ENCODE results near the gene IL36RN. TPM values are rescaled to one million over a fixed set of nuclear protein-coding genes. Genes with fewer than 3 reads are reported as not detected.

IL36RN gene
- total RNA-seq, 4 donors from 2014 or later, result not detected

DNA sequence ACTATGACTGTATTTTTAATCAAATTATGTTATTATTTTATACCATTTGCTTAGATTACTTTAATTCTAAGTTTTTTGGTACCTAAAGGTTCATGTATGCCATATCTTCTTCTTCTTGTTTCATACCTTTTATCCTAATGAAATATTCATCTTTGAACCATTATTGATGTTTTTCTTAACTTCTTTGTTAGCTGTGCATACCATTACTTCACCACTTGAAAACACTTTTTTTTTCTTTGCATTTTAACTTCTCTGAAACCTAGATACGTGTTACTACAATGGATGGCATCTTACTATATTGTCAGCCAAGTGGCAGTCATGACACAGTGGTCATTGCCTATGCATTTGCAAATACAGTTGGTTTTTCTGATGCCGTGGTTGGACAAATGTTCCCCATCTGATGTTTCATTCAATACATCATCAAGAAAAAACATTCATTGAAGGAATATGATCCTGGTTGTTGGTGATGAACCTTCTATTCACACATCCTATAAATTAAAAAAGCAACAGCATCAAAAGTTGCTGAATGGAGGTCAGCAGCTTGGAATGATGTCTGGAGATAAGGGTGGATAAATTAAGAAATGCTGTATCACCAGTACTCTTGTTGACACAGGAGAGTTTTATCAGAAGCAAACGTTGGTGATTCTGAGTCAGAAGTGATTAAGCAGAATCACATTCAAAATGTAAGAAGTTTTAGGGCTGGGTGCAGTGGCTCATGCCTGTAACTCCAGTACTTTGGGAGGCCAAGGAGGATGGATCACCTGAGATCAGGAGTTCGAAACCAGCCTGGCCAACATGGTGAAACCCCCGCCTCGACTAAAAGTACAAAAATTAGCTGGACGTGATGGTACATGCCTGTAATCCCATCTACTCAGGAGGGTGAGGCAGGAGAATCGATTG lies 46.3 kb upstream of the IL36RN start:
- H3K27ac ChIP-seq, result no peak overlapping the region
- no peaks in the 10 kb centered on the region for H3K4me1 ChIP-seq
- H3K36me3 ChIP-seq, result no peaks in the 10 kb centered on the region
- no peaks in the 10 kb centered on the region for H3K27me3 ChIP-seq
- DNase-seq, result no peak
- H3K9me3 ChIP-seq, result no peaks in the 10 kb centered on the region
- intact Hi-C loops (cut with DNase I; ENCODE audit: low total_unique reads), result no loop called here
- TF ChIP-seq POLR2A (IDR thresholded peaks at IDR 0.05), result no peak
- TF ChIP-seq, protein P1, sequence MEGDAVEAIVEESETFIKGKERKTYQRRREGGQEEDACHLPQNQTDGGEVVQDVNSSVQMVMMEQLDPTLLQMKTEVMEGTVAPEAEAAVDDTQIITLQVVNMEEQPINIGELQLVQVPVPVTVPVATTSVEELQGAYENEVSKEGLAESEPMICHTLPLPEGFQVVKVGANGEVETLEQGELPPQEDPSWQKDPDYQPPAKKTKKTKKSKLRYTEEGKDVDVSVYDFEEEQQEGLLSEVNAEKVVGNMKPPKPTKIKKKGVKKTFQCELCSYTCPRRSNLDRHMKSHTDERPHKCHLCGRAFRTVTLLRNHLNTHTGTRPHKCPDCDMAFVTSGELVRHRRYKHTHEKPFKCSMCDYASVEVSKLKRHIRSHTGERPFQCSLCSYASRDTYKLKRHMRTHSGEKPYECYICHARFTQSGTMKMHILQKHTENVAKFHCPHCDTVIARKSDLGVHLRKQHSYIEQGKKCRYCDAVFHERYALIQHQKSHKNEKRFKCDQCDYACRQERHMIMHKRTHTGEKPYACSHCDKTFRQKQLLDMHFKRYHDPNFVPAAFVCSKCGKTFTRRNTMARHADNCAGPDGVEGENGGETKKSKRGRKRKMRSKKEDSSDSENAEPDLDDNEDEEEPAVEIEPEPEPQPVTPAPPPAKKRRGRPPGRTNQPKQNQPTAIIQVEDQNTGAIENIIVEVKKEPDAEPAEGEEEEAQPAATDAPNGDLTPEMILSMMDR (IDR thresholded peaks at IDR 0.05 in 4 of 5, conservative IDR thresholded peaks at IDR 0.05 in 1 of 5), result no peak
- in situ Hi-C loops (cut with MboI; ENCODE audit: low sequenced_read_pairs in 4 of 4), result no loop called here
- no peak for ATAC-seq
- no peak overlapping the region for H3K4me3 ChIP-seq

DNA sequence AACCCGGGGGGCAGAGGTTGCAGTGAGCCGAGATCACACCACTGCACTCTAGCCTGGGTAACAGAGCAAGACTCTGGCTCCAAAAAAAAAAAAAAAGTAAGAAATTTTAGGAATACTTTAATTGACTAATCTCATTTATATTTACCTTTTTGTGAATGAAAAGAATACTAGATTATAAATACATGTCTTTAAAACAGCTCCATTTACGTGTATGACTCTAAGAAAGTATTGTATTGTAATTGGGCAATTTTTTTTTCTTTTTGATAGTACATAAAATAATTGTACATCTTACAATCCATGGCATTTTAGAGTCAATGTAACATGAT lies 45.7 kb upstream of the IL36RN start:
- ATAC-seq, result no peak
- DNase-seq, result no peak
- Histone ChIP-seq H3K9me3 (no peaks in the 10 kb centered on the region), H3K27me3 (no peaks in the 10 kb centered on the region), H3K36me3 (no peaks in the 10 kb centered on the region), H3K27ac (no peak overlapping the region), H3K4me3 (no peak overlapping the region), H3K4me1 (no peaks in the 10 kb centered on the region)
- in situ Hi-C loops (cut with MboI; ENCODE audit: low sequenced_read_pairs in 4 of 4) (no loop called here), intact Hi-C loops (cut with DNase I; ENCODE audit: low total_unique reads) (no loop called here)
- TF ChIP-seq POLR2A (IDR thresholded peaks at IDR 0.05), result no peak

DNA sequence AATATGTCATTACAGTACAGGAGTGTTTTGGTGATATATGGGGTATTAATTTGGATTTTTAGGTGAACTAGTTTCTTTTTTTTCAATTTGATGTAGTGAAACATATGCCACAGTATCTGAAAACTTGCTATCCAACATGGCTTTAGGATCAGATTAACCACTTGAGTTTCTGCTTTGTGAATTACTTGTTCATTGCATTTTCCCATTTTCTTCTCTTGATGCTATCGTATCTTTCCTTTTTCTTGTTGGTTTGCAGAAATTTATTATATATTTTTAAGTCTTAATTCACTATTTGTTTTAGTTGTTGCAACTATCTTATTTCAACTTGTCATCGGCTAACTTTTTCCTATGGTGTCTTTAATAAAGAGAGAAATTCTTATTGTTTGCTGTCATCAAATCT lies 44.9 kb upstream of the IL36RN start:
- no peaks in the 10 kb centered on the region for H3K27me3 ChIP-seq
- no peaks in the 10 kb centered on the region for H3K4me1 ChIP-seq
- no peak overlapping the region for H3K4me3 ChIP-seq
- no peak for ATAC-seq
- in situ Hi-C loops (cut with MboI; ENCODE audit: low sequenced_read_pairs in 4 of 4), result no loop called here
- no peaks in the 10 kb centered on the region for H3K36me3 ChIP-seq
- TF ChIP-seq POLR2A (IDR thresholded peaks at IDR 0.05), result no peak
- TF ChIP-seq, protein P1 (IDR thresholded peaks at IDR 0.05 in 4 of 5, conservative IDR thresholded peaks at IDR 0.05 in 1 of 5), result no peak
- no peak overlapping the region for H3K27ac ChIP-seq
- no peak for DNase-seq
- intact Hi-C loops (cut with DNase I; ENCODE audit: low total_unique reads), result no loop called here
- H3K9me3 ChIP-seq, result no peaks in the 10 kb centered on the region

DNA sequence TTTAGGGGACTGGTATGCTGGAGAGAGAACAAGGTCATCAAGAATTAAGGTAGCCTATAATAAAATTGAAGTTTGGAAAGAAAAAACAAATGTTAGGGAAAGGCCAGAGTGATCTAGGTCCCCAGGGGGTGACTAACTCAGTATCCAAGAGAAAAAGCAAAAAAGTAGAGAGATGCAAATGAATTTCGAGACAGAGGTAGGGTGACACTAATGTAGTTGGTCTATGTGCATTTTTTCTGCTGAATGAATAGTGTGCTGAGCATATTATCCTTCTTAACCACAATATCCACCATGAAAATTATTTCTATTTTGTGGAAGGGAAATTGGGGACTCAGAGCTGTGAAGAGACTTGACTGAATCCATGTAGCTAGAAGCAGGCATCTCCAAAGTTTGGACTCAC lies 44.0 kb upstream of the IL36RN start:
- Histone ChIP-seq H3K4me3 (no peak overlapping the region), H3K27ac (no peak overlapping the region), H3K27me3 (no peaks in the 10 kb centered on the region), H3K36me3 (no peaks in the 10 kb centered on the region), H3K4me1 (no peaks in the 10 kb centered on the region), H3K9me3 (no peaks in the 10 kb centered on the region)
- in situ Hi-C loops (cut with MboI; ENCODE audit: low sequenced_read_pairs in 4 of 4) (no loop called here), intact Hi-C loops (cut with DNase I; ENCODE audit: low total_unique reads) (no loop called here)
- DNase-seq, result no peak
- ATAC-seq, result no peak
- TF ChIP-seq POLR2A (IDR thresholded peaks at IDR 0.05), result no peak
- TF ChIP-seq, protein P1 (IDR thresholded peaks at IDR 0.05 in 4 of 5, conservative IDR thresholded peaks at IDR 0.05 in 1 of 5), result no peak

DNA sequence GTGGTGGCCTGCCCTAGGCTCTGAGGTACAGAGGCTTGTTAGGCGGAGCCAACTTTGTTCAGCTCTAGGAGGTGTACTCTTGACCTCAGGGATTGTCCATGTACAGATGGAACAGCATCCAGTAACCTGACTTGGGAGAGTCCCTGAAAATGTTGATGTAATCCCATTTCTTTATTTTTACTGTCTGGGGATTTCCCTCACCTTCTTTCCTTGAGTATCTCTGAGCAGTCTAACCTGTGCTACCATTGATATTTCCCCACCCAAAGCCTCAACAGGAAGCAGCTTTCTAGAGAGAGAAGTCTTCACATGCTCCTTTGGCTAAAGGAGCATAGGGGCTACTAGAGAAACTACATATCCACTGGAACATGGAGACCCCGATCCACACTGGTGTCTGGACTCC lies 43.3 kb upstream of the IL36RN start:
- TF ChIP-seq, protein P1 (IDR thresholded peaks at IDR 0.05 in 4 of 5, conservative IDR thresholded peaks at IDR 0.05 in 1 of 5), result no peak
- no peak for TF ChIP-seq POLR2A (IDR thresholded peaks at IDR 0.05)
- Histone ChIP-seq H3K27ac (no peak overlapping the region), H3K27me3 (no peaks in the 10 kb centered on the region), H3K4me1 (no peaks in the 10 kb centered on the region), H3K9me3 (no peaks in the 10 kb centered on the region), H3K4me3 (no peak overlapping the region), H3K36me3 (no peaks in the 10 kb centered on the region)
- intact Hi-C loops (cut with DNase I; ENCODE audit: low total_unique reads) (no loop called here), in situ Hi-C loops (cut with MboI; ENCODE audit: low sequenced_read_pairs in 4 of 4) (no loop called here)
- ATAC-seq (no peak), DNase-seq (no peak)

Measured in gastrocnemius medialis (tissue), 4 donors.